Measurements from ENCODE around the gene AOPEP.

The AOPEP gene

DNA sequence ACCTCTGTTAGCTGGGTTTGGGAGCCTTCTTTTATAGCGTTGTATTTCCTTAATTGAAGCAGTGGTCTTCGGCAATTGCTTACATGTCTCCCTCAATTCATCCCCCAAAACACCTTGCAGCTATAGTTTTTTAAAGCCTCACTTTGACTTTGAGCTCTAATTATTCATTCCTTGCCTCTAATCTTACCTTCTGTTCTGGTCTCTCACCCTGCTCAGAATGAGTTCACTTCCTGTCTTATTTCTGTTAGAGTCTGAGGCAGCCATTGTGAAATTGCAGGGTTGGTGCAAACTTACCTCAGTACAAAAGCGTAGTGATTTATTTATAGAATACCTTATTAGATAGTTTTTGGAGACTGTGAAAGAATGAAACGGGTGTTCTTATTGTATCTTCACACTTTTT is 35.0 kb downstream of the AOPEP start:
- no peak for DNase-seq (ENCODE audit: low read depth, low spot score)

DNA sequence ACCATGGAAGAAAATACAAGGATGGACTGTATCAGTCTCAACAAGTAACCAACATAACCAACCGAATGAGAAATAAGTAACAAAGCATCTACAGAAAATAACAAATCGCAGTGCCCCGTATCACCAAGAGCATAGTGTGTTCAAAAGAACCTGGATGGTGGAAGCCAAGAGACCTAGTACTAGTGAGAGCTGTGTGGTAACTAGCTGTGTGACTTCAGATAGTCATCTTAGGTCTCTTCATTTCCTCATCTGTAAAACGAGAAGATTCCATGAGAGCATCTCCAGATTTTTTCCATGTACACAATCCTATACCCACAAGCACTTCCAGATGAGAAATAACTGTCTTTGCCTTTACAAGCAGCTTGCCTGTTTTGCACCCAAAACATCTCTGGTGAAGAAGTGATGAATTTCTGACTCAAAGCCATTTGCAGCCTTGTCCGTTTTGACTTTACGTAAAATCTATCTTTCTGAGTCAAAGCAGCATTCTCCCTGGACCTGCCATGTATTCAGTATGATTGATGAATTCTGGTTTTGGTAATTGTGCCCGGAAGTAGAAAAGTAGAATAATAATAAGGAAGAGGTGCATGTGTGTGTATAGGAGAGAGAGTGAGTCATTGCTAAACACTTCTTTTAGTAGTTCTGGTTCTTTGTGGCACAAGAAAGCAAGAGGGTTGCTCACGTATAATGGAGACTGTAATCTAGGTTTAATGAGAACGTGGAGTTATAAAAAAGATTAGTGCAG is 41.0 kb downstream of the AOPEP start:
- no peak for DNase-seq (ENCODE audit: low read depth, low spot score)

DNA sequence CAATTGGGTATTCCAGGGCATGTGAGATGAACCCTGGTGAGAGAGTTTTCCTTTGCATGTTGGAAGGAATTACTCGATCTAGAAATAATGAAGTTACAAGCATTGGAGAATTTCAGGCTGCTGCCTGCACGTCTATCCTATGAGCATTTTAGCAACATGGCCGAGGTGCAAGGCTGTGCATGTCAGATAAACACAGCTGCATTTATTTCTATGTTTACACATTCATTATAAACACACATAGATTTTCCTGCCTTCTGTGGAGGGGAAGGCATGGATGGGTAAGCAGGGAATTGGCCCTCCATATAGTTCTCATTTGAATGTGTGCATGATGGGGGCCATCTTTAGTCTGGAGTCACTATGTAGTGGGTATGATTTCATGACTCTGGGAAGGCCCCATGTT is 42.3 kb downstream of the AOPEP start:
- DNase-seq (ENCODE audit: low read depth, low spot score): no peak

DNA sequence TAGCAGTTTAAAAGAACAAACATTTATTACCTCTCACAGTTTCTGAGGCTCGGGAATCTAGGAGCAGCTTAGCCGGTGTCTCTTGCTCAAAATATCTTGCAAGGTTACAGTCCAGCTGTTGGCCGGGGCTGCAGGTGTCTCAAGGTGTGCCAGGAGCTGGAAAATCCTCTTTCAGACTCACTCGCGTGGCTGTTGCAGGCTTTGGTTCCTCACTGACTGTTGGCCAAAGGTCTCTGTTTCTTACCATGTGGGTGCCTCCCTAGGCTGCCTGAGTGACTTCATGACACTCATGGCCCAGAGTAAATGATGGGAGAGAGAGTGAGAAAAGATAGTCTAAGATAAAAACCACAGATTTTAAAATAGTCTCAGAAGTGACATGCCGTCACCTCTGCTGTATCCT is 43.8 kb downstream of the AOPEP start:
- DNase-seq (ENCODE audit: low read depth, low spot score): no peak

DNA sequence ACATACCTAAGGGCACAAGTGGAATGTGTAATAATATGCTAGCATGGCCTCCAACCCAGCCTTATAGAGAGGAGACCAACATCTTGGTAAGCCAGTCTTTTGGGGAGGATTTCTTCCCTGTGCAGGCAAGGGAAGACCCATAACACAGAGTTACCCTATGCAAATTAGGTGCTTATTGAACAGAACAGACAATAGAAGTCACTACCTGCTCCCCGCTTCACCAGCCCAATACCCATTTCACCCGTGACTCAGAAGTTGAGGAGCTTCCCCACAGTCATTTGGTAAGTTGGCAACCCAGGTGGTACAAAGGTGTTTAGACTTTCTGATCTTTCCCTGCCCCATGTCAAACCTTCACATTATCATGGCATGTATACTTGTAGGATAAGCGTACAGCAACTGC is 44.6 kb downstream of the AOPEP start:
- DNase-seq (ENCODE audit: low read depth, low spot score): no peak

DNA sequence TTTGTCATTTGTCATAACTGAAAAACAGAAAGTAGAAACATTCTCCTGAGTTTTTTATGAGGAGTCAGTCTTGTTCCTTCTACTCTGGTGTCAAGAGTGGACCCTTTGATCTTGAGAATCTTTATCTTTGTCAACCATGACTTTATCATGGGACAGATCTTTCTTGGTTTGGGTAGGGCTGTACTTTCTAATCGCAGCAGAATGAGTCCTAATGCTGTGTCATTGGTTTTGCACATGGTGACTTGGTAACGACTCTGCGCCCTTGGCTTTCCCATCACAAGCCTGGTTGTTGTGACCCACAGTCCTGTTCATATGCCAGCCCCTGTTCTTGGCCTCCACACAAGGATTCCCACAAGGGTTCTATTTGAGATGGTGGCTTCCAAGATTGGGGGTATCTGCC is 45.6 kb downstream of the AOPEP start:
- no peak for DNase-seq (ENCODE audit: low read depth, low spot score)

DNA sequence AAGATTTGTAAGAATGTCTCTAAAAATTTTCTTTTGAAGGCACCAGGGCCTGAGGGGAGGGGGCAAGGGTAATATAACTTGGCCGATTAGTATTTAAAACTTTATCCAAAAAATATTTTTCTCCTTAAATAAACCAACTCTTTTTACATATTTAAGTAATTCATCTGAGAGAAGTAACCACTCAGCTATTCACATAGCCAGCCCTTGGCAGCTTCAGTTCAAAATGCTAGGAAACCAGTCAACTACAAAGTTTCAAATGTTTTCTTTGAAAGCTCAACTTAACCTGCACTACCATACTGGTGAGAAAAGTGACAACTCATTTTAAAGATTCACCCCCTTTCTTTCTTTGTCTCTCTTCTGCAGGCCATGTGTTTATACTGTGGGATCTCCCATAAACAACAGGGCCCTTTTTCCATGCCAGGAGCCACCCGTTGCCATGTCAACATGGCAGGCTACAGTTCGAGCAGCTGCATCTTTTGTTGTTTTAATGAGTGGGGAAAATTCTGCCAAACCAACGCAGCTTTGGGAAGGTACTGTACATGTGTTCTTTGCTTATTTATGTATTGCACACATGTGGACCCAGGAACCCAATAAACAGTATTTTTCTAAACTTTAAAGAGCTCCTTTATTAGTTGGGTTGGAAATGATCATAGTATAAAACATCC is 46.3 kb downstream of the AOPEP start:
- peak; percentile 73 for DNase-seq (ENCODE audit: low read depth, low spot score)

DNA sequence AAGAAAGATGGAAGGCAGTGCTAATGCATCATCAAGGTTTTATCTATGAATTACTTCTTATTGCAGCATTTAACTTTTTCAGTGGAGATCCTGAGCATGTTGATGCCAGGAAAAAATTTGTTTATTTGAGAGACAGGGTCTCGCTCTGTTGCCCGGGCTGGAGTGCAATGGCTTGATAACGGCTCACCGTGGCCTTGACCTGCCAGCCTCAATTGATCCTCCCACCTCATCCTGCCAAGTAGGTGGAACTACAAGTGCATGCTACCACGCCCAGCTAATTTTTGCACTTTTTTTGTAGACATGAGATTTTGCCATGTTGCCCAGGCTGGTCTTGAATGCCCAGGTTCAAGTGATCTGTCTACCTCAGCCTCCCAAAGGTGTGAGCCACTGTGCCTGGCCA is 47.2 kb downstream of the AOPEP start:
- DNase-seq (ENCODE audit: low read depth, low spot score): no peak

DNA sequence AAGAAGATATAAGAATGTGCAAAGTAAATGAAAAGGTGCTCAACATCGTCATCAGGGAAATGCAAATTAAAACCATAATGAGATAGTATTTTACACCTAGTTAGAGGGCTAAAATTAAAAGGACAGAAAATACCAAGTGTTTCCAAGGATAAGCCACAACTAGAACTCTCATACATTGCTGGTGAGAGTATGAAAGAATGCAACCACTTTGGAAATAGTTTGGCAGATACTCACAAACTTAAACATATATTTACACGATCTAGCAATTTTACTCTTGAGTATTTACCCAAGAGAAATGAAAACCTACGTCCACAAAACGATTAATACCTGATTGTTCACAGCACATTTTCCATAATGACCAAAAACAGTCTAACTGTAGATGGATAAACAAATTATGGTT is 51.5 kb downstream of the AOPEP start:
- DNase-seq (ENCODE audit: low read depth, low spot score): no peak

DNA sequence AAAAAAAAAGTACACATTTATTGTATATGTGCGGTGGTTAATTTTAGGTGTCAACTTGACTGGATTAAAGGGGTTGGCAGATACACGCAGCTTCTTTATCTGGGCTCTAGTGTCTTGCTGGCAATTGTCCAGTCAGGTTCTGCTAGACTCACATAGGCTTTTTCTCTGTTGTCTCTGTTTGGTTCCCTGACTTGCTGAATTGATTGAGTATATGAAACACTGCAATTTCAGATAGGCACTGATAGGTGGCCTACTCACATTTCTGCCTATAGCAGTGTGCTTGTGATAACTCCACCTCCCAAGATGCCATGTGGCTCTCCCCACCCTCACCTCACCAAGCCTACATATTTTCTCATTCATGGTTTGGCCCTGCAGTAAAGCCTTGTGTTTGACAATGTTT is 52.5 kb downstream of the AOPEP start:
- DNase-seq (ENCODE audit: low read depth, low spot score): no peak

DNA sequence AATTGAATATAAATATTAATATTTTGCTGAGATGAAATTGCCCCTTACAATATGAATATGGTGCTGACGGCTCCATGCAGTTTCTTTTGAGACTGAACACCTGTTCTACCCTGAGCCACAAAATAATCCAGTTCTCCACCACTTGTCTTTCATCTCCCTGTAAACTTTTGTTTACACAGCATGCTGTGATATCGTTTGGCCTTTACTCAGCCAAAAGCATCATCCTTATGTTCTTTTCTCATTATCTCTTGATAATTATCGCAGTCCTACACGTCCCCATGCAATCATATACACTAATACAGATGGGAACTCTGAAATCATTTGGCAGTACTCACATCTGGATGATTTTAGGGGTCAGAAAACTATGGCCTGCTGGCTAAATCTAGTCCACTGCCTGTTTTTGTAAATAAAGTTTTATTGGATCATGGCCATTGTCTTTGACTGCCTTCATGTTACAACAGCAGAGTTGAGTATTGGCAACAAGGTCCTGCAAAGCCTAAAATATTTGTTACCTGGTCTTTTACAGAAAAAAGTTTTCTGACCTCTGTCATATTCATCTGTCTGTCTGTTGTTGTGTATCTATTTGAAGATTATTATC is 53.3 kb downstream of the AOPEP start:
- DNase-seq (ENCODE audit: low read depth, low spot score): no peak

DNA sequence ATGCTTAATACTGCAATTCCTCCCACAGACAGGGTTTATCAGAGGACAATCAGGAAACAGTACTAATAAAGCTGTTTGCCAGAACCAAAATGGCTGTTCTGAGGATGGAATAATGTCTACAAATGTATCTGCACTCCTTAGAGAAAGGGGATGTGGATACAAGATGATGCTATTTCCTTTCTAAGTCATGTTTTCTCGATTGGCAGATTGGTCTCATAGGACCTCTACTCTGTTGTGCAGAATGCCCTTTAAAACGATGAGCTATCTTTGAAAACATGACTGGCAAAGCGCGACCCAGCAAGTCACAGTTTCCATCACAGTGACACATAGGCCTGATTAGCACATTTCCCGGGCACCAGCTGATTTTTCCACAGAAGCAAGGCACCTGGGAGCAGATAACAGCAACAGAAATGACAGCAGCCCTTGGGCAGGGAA is 54.0 kb downstream of the AOPEP start:
- DNase-seq (ENCODE audit: low read depth, low spot score): no peak

DNA sequence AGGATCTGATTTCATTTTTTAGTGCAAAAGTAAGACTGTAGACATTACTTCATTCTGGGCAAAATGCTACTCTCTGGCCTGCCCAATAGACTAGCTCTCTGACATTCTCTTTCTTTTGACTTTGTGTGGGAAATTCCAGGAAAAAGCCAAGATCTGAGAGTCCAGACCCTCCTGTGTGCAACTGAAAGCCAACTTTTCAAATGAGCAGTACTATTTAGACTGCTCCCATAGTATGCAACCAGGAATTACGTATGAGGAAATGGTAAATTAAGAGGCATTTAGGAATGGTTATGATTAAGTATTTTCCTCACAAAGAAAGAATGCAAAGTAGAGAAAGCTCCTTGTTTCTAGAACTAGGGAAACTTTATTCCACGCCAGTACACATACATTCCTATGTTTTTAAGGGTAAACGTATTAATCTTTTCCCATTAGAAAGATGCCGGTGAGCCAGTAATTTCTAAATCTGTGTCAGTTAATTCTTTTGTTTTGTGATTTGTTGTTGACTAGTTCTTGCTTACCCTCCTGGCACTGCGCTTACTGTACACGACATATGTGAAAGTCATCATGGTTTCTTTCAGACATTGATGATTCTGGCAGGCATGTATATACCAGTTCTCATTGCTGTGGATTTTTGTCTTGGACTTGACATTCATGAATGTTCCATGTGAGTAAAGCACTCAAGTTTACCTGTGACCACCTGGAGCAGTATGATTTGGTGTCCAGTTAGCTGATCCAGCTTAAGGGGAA is 56.0 kb downstream of the AOPEP start:
- DNase-seq (ENCODE audit: low read depth, low spot score): no peak

DNA sequence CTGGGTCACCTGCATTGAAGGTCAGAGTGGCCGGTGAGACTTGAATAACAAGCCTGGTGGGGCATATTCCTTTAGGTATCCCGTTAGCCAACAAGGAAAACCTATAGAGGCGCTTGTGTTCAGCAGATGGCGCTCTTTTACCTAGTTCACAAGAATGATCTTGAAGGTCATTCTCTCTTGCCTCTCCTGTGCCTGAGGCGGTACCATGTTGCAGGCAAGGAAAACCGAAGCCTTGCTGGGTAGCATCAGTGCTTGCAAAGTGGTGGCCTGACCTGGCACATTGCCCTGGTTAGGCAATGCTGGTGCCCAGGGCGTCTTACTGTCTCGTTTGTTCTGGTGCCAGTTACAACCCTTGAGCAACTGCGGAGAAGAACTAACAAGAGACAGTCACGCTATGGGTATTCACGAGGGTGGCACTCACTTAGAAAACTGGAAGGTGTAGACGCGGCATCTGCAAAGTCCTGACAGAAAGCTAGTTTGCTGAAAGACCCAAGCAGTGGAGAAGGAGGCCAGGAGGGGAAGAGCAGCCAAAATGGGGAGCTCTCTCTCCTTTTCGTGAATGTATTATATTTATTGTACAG is 56.7 kb downstream of the AOPEP start:
- DNase-seq (ENCODE audit: low read depth, low spot score): peak; percentile 43

DNA sequence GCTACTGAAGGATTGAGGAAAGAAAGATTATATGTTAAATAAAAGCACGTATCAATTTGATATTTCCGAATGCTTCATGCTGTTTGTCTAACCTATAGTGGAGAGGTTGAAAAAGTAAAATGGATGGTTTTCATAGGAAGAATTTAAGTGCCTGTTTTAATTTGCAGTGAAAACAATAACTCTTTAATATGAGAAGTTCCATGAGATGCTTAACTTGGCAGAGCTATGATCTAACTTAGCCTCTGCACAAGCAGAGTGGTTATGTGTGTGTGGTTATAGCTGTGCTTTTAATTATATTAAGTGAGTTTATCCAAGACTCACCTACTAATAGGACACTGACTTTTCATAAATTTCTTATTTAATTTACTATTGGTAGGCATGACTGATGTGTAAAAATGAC is 57.4 kb downstream of the AOPEP start:
- DNase-seq (ENCODE audit: low read depth, low spot score): no peak

DNA sequence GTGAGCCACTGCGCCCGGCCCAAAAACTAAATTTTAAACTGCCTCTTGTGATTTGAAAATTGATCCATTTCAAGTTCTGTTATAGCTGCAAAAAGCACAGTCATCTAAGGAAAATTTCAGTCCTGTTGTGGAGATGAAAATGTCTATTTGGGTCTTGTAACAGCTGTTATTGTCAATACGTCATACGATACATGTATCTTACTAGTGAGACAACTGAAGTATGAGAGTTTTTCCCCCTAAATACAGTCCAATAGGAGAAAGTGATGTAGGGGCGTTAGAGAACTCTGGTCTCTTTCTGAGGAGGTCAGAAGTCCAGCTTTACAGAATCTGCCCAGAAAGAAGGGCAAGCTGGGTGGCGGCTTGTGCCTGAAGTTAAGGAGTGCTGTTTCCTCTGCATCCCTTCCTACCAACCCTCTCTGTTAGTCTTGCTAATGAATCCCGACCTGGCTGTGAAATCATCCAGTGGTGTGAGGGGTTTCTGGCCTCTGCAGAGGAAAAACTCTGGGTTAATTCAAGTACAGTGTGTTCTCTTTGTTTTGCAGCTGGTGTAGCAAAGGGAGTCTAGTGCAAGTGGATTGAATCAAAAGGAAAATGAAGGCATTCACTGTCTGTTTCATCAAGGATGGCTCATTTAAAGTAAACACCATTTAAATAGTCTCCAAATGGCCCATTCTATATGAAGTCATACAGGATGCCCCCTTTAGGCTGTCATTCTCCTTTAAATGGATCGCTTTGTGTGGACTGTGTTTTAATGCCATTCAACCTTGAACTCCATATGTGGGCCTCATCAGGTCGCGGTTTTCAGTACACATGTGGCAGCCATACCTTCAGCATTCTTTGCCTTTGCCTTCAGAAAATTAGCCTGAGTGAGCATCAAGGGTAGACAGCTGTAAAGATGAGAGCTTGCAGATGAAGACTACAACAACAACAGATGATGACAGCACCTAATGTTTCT is 59.0 kb downstream of the AOPEP start:
- DNase-seq (ENCODE audit: low read depth, low spot score): no peak

DNA sequence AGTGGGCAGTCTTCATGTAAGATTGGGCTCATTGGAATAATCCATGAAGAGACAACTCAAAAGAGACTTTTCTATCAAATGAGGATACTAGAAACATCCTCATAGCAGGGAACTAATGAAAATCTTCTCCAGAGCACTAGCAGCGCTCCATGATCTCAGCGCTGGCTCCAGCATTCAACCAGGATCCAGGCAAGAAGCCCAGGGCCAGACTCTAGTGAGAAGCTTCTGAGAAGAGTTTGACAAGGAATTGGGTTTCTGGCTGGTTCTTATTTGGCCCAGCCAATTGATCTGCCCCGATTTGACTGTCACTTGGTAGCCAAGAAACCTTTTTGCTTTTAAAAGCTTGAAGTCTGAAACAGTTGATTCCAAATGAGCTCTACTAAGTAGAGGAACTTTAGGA is 60.1 kb downstream of the AOPEP start:
- no peak for DNase-seq (ENCODE audit: low read depth, low spot score)

DNA sequence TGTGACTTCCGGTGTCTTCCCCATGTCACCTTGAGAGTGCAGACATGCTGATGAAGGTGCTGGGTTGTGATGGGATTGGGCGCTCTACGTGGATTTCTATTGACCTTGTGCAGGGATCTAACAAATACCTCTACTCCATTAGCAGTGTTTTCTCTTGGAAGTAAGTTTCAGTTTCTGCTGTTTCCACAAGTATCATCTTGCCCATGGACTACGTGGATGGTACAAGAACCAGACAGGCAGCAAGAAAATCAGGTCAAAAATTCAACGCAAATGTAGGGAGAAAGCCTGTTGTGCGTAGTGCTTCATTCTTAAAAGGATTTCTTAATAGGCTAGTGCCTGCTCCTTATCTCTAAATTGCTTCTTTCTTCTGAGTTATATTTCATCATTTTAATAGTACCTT is 60.8 kb downstream of the AOPEP start:
- no peak for DNase-seq (ENCODE audit: low read depth, low spot score)

DNA sequence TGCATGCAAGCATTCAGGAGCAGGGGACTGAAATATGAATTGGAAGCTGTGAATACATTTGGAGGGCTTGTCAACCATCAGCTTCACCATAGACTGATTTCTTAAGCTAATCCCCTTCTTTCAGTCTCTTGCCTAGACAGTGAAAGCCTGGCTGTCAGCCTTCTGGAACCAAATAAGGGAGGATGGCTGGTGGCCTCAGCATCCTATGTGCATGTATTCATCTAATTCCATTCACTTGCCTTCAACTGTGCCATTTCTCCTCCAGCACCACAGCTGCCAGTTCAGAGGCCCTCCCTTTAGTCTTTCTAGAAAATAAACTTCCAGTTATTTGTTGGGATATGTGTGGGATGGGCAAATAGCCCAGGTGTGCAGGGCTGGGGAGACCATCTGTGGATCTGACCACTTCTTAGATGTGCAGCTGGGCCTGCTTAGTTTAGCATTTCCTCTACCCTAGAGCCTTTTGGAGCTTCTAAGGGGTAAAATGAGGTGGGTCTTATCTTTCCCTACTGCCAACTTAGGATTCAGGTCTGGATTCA is 62.1 kb downstream of the AOPEP start:
- DNase-seq (ENCODE audit: low read depth, low spot score): no peak

DNA sequence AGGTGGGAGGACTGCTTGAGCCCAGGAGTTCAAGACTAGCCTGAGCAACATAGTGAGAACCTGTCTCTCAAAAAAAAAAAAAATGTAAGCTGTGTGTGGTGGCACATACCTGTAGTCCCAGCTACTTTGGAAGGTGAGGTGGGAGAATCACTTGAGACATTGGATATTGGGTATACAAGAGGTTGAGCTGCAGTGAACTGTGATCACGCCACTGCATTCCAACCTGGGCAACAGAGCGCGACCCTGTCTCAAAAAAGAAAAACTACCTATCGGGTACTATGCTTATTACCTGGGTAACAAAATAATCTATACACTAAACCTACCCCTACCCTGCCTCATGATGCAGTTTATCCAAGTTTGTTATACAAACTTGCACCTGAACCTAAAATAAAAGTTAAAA is 64.9 kb downstream of the AOPEP start:
- DNase-seq (ENCODE audit: low read depth, low spot score): no peak

DNA sequence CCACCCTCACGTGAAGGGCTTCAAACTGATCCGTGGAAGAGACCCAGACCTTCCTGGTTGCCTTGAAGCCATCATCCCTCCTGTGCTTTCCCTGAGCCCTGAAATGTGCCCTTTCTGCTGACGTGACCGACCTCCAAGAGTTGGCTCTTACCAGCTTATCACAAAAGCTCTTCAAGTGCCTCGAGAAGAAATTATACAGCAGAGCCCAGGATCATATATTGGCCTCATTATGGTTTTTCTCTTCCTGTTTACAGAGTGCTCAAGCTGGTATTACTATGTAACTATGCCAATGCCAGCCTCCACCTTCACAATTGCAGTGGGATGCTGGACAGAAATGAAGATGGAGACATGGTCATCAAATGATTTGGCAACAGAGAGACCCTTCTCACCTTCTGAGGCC is 66.0 kb downstream of the AOPEP start:
- no peak for DNase-seq (ENCODE audit: low read depth, low spot score)

All from brain pericyte (primary cell).